Nephron (organoid): ENCODE data around the gene HCAR3.

Source experiments
- H3K27ac Mint-ChIP-seq, 3 experiments: 2 replicates each; pipeline ENCODE4 v1.8.0; 2020; ENCODE audit warnings: mixed read lengths in 3 of 3, mild to moderate bottlenecking in 2 of 3, moderate library complexity in 1 of 3
- H3K27me3 Mint-ChIP-seq: 2 replicates; pipeline ENCODE4 v1.8.0; 2021; ENCODE audit warnings: low read depth, mild to moderate bottlenecking, moderate library complexity, mixed read lengths
- H3K36me3 Mint-ChIP-seq: 2 replicates; pipeline ENCODE4 v1.8.0; 2020; ENCODE audit warnings: low read depth, mixed read lengths
- H3K4me1 Mint-ChIP-seq: 2 replicates; pipeline ENCODE4 v1.8.0; 2020; ENCODE audit warnings: mixed read lengths
- H3K4me3 Mint-ChIP-seq, 3 experiments: 2 replicates each; pipeline ENCODE4 v1.8.0; 2020; ENCODE audit warnings: mild to moderate bottlenecking in 3 of 3, mixed read lengths in 3 of 3, moderate library complexity in 2 of 3
- H3K9me3 Mint-ChIP-seq: 2 replicates; pipeline ENCODE4 v1.8.0; 2020; ENCODE audit warnings: mixed read lengths
- CTCF ChIP-seq, 3 experiments: fragments of 200-600 bp; sonication (generic); IDR thresholded peaks; one replicate each; pipeline ENCODE4 v1.5.0; 2021; ENCODE audit warnings: antibody characterized with exemption in 3 of 3; ENCODE audit not compliant: unreplicated experiment in 3 of 3

Gene HCAR3

GRCh38 chr12:122749569-122750332 is 33.1 kb upstream of the HCAR3 start:
- Mint-ChIP-seq H3K27ac (peak overlapping the region in 2 of 3 experiments; percentile 29 to 37), H3K9me3 (no peaks in the 10 kb centered on the region), H3K4me1 (peaks cover 23% of the 10 kb centered on the region), H3K4me3 (peak overlapping the region; percentile 32 to 69 (median 54)), H3K27me3 (no peaks in the 10 kb centered on the region), H3K36me3 (peaks cover 11% of the 10 kb centered on the region)
- no peak for TF ChIP-seq CTCF (IDR thresholded peaks at IDR 0.05; ENCODE audit: unreplicated experiment in 3 of 3)

- no peak for TF ChIP-seq CTCF (IDR thresholded peaks at IDR 0.05; ENCODE audit: unreplicated experiment in 3 of 3)
- Mint-ChIP-seq H3K9me3 (no peaks in the 10 kb centered on the region), H3K4me1 (peaks cover 9% of the 10 kb centered on the region), H3K27me3 (no peaks in the 10 kb centered on the region), H3K36me3 (no peaks in the 10 kb centered on the region), H3K27ac (no peak overlapping the region), H3K4me3 (no peak overlapping the region)
These were observed 30.9 kb upstream of the HCAR3 start for GRCh38 chr12:122747224-122748135.

GRCh38 chr12:122743895-122744525 is 27.4 kb upstream of the HCAR3 start:
- H3K4me3 Mint-ChIP-seq, result no peak overlapping the region
- H3K36me3 Mint-ChIP-seq, result no peaks in the 10 kb centered on the region
- H3K9me3 Mint-ChIP-seq, result no peaks in the 10 kb centered on the region
- no peaks in the 10 kb centered on the region for H3K4me1 Mint-ChIP-seq
- H3K27ac Mint-ChIP-seq, result no peak overlapping the region
- H3K27me3 Mint-ChIP-seq, result no peaks in the 10 kb centered on the region
- TF ChIP-seq CTCF (IDR thresholded peaks at IDR 0.05; ENCODE audit: unreplicated experiment in 3 of 3), result no peak

GRCh38 chr12:122740351-122740750 is 23.7 kb upstream of the HCAR3 start:
- Mint-ChIP-seq H3K36me3 (no peaks in the 10 kb centered on the region), H3K27me3 (no peaks in the 10 kb centered on the region), H3K9me3 (no peaks in the 10 kb centered on the region), H3K27ac (no peak overlapping the region), H3K4me1 (no peaks in the 10 kb centered on the region), H3K4me3 (no peak overlapping the region)
- TF ChIP-seq CTCF (IDR thresholded peaks at IDR 0.05; ENCODE audit: unreplicated experiment in 3 of 3), result no peak

GRCh38 chr12:122738571-122738970 is 22.0 kb upstream of the HCAR3 start:
- Mint-ChIP-seq H3K4me1 (no peaks in the 10 kb centered on the region), H3K9me3 (no peaks in the 10 kb centered on the region), H3K36me3 (no peaks in the 10 kb centered on the region), H3K27me3 (no peaks in the 10 kb centered on the region), H3K4me3 (no peak overlapping the region), H3K27ac (no peak overlapping the region)
- TF ChIP-seq CTCF (IDR thresholded peaks at IDR 0.05; ENCODE audit: unreplicated experiment in 3 of 3), result no peak
